Lower leg skin (tissue), 3 donors: Measurements from ENCODE around the gene NSL1.

ENCODE experiments used
- POLR2A ChIP-seq, 2 donors: fragments of 450-650 bp; IDR thresholded peaks; one replicate each; pipeline ENCODE4 v1.6.1; 2016 to 2017; ENCODE audit warnings: antibody characterized with exemption in 2 of 2, mild to moderate bottlenecking in 1 of 2, moderate library complexity in 1 of 2
- TF ChIP-seq, protein P1 (sequence below), 3 donors: fragments of 450-650 bp; IDR thresholded peaks; one replicate each; pipeline ENCODE4 v1.5.1; 2016; ENCODE audit warnings: antibody characterized with exemption in 3 of 3, mild to moderate bottlenecking in 3 of 3, moderate library complexity in 2 of 3

DNA sequence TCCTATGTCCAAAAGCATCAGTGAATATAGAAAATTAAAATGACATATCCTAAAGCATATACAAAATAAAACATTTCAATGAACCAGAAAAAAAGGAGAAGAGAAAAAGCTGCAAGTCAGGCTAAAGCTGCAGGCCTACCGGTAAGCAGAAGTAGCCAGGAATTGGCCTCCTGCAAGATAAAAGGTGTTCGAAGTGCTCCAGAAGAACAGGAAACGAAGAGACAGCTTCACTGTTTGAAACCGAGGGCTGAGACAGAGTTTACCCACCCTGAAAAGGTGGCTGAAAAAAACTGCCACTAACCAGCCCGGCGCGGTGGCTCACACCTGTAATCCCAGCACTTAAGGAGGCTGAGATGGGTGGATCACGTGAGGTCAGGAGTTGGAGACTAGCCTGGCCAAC lies 37.4 kb downstream of the NSL1 start:
- TF ChIP-seq, protein P1, sequence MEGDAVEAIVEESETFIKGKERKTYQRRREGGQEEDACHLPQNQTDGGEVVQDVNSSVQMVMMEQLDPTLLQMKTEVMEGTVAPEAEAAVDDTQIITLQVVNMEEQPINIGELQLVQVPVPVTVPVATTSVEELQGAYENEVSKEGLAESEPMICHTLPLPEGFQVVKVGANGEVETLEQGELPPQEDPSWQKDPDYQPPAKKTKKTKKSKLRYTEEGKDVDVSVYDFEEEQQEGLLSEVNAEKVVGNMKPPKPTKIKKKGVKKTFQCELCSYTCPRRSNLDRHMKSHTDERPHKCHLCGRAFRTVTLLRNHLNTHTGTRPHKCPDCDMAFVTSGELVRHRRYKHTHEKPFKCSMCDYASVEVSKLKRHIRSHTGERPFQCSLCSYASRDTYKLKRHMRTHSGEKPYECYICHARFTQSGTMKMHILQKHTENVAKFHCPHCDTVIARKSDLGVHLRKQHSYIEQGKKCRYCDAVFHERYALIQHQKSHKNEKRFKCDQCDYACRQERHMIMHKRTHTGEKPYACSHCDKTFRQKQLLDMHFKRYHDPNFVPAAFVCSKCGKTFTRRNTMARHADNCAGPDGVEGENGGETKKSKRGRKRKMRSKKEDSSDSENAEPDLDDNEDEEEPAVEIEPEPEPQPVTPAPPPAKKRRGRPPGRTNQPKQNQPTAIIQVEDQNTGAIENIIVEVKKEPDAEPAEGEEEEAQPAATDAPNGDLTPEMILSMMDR (IDR thresholded peaks at IDR 0.05): no peak
- TF ChIP-seq POLR2A (IDR thresholded peaks at IDR 0.05): no peak
